Vagina (tissue), 2 donors: ENCODE measurements around the gene CERK. TPM values are rescaled to one million over a fixed set of nuclear protein-coding genes. Genes with fewer than 3 reads are reported as not detected.
A peak's percentile ranks its signal among the peaks of the same experiment; 100 is the strongest.

Source experiments
- DNase-seq, 2 donors: peaks; one replicate each; pipeline ENCODE4 v3.0.0-alpha.2; 2017; ENCODE audit errors: extremely low spot score in 2 of 2
- H3K27ac ChIP-seq: fragments of 200-600 bp; sonication (generic); one replicate; pipeline ENCODE4 v1.5.1; 2019
- H3K27me3 ChIP-seq: fragments of 200-600 bp; sonication (generic); one replicate; pipeline ENCODE4 v1.5.1; 2019
- H3K36me3 ChIP-seq, 2 donors: fragments of 200-600 bp; sonication (generic); one replicate each; pipeline ENCODE4 v1.5.1; 2017 to 2019
- H3K4me1 ChIP-seq: fragments of 200-600 bp; sonication (generic); one replicate; pipeline ENCODE4 v1.5.1; 2019
- H3K4me3 ChIP-seq, 2 donors: fragments of 200-600 bp; sonication (generic); 1 replicate in 1 of 2; 2 replicates in 1 of 2; pipeline ENCODE4 v1.5.1; 2016 to 2019
- H3K9me3 ChIP-seq: fragments of 200-600 bp; sonication (generic); one replicate; pipeline ENCODE4 v1.5.1; 2019
- POLR2A ChIP-seq, 2 donors: fragments of 450-650 bp; IDR thresholded peaks; one replicate each; pipeline ENCODE4 v1.6.1; 2017; ENCODE audit warnings: antibody characterized with exemption in 2 of 2, mild to moderate bottlenecking in 2 of 2, moderate library complexity in 2 of 2
- POLR2AphosphoS5 ChIP-seq, 2 donors: sonication (generic); formaldehyde crosslinking; IDR thresholded peaks; one replicate each; pipeline ENCODE4 v1.9.0; 2017; ENCODE audit warnings: antibody characterized with exemption in 2 of 2, mild to moderate bottlenecking in 2 of 2, low read depth in 1 of 2; ENCODE audit not compliant: insufficient read depth in 1 of 2
- intact Hi-C: fragments of 100-400 bp; cut with DNase I; formaldehyde crosslinking; loops from one replicate; pipeline ENCODE4 v1.15.1; 2023
- total RNA-seq: library from RNA; depleted of rRNA; stranded (reverse); fragments of >200 nt; gene quantifications from one replicate; pipeline ENCODE4 v1.2.3, GENCODE V29; 2016
- TF ChIP-seq, protein P1 (sequence below), 3 experiments: fragments of 450-650 bp in 2 of 3; fragments of 200-600 bp in 1 of 3; sonication (generic) in 1 of 3; IDR thresholded peaks; one replicate each; pipeline ENCODE4 v1.5.1; 2017 to 2019; ENCODE audit warnings: antibody characterized with exemption in 3 of 3, mild to moderate bottlenecking in 2 of 3, moderate library complexity in 2 of 3

CERK gene
- total RNA-seq, 1 donor from 2014 or later = 37.3 TPM

DNA sequence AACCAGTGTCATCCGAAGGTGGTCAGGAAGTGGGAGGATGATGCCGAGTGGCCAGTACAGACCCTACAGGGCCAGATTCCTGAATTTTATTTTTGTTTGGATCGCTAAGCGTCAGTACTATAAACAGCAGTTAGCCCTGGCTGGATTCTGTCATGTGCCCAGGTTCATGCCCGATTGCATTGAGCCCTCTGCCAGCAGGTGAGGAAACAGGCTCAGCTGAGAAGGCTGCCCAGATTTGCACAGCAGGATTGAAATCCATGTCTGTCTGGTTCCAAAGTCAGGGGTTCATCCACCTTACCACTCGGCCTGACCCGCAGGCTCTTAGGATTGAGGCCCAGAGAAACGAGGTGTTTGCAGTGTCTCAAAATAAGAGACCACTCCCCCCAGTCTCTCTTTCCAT lies 15.3 kb upstream of the CERK start:
- peaks cover 48% of the 10 kb centered on the region for H3K4me1 ChIP-seq
- H3K27ac ChIP-seq = peak overlapping the region; percentile 81
- H3K27me3 ChIP-seq = no peaks in the 10 kb centered on the region
- no peaks in the 10 kb centered on the region for H3K9me3 ChIP-seq
- intact Hi-C loops = no loop called here
- no peak overlapping the region for H3K4me3 ChIP-seq
- DNase-seq = no peak
- TF ChIP-seq POLR2A (IDR thresholded peaks at IDR 0.05) (no peak), POLR2AphosphoS5 (IDR thresholded peaks at IDR 0.05; ENCODE audit: insufficient read depth in 1 of 2, low read depth in 1 of 2) (no peak)
- TF ChIP-seq, protein P1, sequence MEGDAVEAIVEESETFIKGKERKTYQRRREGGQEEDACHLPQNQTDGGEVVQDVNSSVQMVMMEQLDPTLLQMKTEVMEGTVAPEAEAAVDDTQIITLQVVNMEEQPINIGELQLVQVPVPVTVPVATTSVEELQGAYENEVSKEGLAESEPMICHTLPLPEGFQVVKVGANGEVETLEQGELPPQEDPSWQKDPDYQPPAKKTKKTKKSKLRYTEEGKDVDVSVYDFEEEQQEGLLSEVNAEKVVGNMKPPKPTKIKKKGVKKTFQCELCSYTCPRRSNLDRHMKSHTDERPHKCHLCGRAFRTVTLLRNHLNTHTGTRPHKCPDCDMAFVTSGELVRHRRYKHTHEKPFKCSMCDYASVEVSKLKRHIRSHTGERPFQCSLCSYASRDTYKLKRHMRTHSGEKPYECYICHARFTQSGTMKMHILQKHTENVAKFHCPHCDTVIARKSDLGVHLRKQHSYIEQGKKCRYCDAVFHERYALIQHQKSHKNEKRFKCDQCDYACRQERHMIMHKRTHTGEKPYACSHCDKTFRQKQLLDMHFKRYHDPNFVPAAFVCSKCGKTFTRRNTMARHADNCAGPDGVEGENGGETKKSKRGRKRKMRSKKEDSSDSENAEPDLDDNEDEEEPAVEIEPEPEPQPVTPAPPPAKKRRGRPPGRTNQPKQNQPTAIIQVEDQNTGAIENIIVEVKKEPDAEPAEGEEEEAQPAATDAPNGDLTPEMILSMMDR (IDR thresholded peaks at IDR 0.05) = no peak
- H3K36me3 ChIP-seq = no peaks in the 10 kb centered on the region

DNA sequence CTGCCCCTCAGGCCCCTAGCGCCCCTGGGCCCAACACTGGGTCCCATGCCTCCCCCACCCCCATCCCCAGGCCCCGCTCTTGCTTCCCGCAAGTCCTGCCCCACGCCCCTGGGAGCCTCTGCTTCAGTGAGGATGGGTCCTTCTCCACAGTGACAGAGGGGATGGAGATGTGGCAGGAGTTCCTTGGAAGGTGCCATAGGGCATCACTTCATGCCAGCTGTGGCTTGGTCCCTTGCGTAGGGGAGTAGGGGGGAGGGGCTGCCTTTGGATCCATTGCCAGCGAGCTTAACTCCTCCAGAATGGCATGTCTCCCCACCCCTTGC lies 14.9 kb upstream of the CERK start:
- no peaks in the 10 kb centered on the region for H3K9me3 ChIP-seq
- no peak for DNase-seq
- no peak overlapping the region for H3K4me3 ChIP-seq
- H3K4me1 ChIP-seq = peaks cover 48% of the 10 kb centered on the region
- intact Hi-C loops = no loop called here
- H3K27ac ChIP-seq = no peak overlapping the region
- H3K27me3 ChIP-seq = no peaks in the 10 kb centered on the region
- H3K36me3 ChIP-seq = no peaks in the 10 kb centered on the region
- no peak for TF ChIP-seq POLR2A (IDR thresholded peaks at IDR 0.05)

DNA sequence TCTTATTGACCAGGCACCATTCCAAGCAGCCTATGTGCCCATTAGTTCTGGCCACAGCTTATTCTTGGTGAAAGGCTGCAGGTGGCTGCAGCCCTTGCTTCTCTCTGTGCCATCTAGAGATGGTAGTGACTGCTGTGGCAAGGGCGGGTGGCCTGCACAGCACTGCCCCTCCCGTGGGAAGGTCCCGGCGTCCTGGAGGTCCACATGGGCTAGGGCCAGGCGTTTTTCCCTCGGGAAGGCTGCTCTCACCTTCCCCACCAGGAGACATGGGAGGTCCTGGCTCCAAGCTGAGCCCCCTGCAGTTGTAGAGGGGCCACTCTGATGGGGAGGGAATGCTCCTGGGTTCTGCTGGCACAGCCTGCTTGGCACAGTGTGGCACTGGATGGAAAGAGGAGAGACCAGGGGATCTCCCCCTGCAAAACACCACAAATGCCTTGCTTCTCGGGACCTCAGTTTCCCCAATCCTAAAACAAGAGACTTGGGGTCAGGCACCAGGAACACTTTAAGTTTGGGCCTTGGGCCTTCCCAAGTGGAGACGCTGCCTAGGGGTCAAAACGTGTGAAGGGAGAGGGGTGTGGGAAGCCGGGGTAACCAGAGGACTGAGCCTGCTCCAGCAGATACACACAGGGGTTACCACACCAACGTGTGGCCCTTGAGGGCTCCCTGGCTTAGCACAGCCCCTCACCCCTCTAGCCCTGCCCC lies 14.4 kb upstream of the CERK start:
- TF ChIP-seq POLR2AphosphoS5 (IDR thresholded peaks at IDR 0.05; ENCODE audit: insufficient read depth in 1 of 2, low read depth in 1 of 2) = no peak
- TF ChIP-seq, protein P1 (IDR thresholded peaks at IDR 0.05) = no peak
- TF ChIP-seq POLR2A (IDR thresholded peaks at IDR 0.05) = no peak
- intact Hi-C loops = no loop called here
- H3K9me3 ChIP-seq = no peaks in the 10 kb centered on the region
- H3K27me3 ChIP-seq = no peaks in the 10 kb centered on the region
- no peak overlapping the region for H3K4me3 ChIP-seq
- H3K36me3 ChIP-seq = no peaks in the 10 kb centered on the region
- peaks cover 48% of the 10 kb centered on the region for H3K4me1 ChIP-seq
- DNase-seq = no peak
- H3K27ac ChIP-seq = no peak overlapping the region

GRCh38 chr22:46750863-46751443 lies 12.9 kb upstream of the CERK start:
- no peak for DNase-seq
- H3K36me3 ChIP-seq = no peaks in the 10 kb centered on the region
- TF ChIP-seq POLR2A (IDR thresholded peaks at IDR 0.05) (no peak), POLR2AphosphoS5 (IDR thresholded peaks at IDR 0.05; ENCODE audit: insufficient read depth in 1 of 2, low read depth in 1 of 2) (no peak)
- TF ChIP-seq, protein P1 (IDR thresholded peaks at IDR 0.05) = no peak
- intact Hi-C loops = no loop called here
- peaks cover 48% of the 10 kb centered on the region for H3K4me1 ChIP-seq
- no peak overlapping the region for H3K4me3 ChIP-seq
- no peak overlapping the region for H3K27ac ChIP-seq
- H3K27me3 ChIP-seq = no peaks in the 10 kb centered on the region
- no peaks in the 10 kb centered on the region for H3K9me3 ChIP-seq

DNA sequence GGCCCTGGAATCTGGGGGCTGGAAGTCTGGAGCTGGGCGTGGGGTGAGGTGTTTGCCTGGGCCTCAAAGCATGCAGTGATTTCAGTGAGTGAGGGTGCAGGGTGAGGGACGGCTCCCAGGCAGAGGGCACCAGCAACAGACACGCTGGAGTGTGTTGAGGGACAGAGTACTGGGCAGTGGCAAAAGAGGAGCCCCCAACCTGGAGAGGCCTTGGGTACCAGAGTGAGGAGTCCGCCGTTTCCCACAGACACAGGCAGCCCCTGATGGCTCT lies 12.4 kb upstream of the CERK start:
- intact Hi-C loops = no loop called here
- no peak for DNase-seq
- H3K4me1 ChIP-seq = peaks cover 48% of the 10 kb centered on the region
- TF ChIP-seq, protein P1 (IDR thresholded peaks at IDR 0.05) = no peak
- no peak for TF ChIP-seq POLR2AphosphoS5 (IDR thresholded peaks at IDR 0.05; ENCODE audit: insufficient read depth in 1 of 2, low read depth in 1 of 2)
- TF ChIP-seq POLR2A (IDR thresholded peaks at IDR 0.05) = no peak
- H3K4me3 ChIP-seq = no peak overlapping the region
- H3K27ac ChIP-seq = no peak overlapping the region
- no peaks in the 10 kb centered on the region for H3K9me3 ChIP-seq
- H3K36me3 ChIP-seq = no peaks in the 10 kb centered on the region
- no peaks in the 10 kb centered on the region for H3K27me3 ChIP-seq
